HG03439 (cell line): ENCODE measurements around the gene NT5DC4.
"Not testable (repeated sequence)": the region's sequence is repeated elsewhere in the genome, so short reads cannot be mapped to it uniquely, and the experiment has no call there.

ENCODE experiments used
- ATAC-seq: cut with Tn5 transposase; IDR thresholded peaks from one replicate; pipeline ENCODE4 v1.9.1; 2021; ENCODE audit warnings: mild to moderate bottlenecking, moderate library complexity; ENCODE audit not compliant: unreplicated experiment

NT5DC4 gene

DNA sequence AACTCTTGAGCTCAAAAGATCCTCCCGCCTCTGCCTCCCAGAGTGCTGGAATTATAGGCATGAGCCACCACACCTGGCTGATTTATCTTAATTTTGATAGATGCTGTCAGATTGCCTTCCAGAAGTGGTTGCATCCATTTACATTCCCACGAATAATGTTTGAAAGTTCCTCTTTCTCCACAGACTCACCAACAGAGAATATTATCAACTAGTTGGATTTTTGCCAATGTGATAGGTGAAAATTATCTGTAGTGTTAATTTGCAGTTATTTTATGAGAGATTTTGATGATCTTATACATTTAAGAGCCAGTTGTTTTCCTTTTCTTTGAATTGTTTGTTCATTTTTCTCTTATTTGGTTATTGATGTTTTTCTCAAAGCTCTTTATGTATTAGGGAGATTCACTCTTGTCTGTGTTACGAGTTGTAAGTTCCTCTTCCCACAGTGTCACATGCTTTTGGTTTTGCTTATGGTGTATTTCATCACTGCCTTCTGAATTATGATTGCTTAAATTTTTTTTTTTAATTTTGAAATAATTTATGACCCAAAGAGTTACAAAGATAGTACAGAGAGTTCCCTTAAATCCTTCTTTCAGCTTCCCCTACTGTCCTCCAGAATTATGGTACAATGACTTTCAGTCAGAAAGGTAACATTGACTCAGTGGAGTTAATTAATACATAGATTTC is 20.7 kb upstream of the NT5DC4 start:
- ATAC-seq: no peak

- no peak for ATAC-seq
Measured at GRCh38 chr2:112701052-112701451, 19.8 kb upstream of the NT5DC4 start.

- no peak for ATAC-seq
Measured at GRCh38 chr2:112703684-112704083, 17.1 kb upstream of the NT5DC4 start.

GRCh38 chr2:112705575-112705974 is 15.2 kb upstream of the NT5DC4 start:
- ATAC-seq: no peak

DNA sequence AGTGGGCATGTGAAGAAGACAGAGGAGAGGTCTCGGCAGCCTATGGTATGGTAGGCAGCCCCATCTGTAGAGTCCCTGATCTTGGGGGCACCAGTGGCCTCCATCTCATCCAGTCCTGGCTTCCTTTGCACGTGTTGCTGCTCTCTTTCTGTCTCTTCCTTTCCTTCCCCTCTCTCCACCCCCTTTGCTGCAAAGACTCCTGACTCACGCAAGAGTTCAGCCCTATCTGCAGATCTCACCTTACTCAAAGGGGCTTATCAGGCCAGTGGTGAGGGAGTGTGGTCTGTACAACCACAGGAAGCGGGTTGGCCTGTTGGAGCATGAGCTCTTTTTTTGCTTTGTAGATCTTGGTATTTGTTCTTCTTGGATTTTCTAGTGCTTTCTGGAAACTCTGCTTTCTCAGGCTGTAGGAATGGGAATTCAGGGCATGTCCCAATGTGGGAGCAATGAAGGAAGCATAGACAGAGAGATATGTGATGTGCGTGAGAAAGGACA is 14.6 kb upstream of the NT5DC4 start:
- no peak for ATAC-seq

DNA sequence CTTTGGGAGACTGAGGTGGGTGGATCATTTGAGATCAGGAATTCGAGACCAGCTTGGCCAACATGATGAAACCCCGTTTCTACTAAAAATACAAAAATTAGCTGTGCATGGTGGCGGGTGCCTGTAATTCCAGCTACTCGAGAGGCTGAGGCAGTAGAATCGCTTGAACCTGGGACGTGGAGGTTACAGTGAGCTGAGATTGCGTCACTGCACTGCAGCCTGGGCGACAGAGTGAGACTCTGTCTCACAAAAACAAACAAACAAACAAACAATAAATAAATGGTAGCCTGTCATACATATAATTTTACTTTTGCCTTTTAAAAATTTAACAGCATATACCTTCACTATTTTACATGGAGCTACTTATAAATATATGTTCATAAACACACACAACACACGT is 13.9 kb upstream of the NT5DC4 start:
- ATAC-seq: not testable (repeated sequence)

DNA sequence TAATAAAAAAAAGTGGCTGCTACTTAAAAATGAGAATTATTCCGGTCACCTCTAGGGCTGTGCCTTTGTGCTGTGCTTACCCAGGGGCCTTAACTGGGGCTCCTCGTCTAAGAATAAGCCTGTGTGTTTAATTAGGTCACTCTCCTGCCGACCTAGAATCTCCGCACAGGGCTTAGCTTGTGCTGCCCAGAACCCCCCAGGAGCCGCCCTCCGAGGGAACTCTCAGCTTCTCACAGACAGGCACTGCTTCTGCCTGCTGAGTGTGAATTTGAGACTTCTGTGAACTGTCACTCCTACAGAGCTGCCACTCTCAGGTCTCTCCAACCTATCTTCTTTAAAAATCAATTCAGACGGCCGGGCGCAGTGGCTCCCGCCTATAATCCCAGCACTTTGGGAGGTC is 11.9 kb upstream of the NT5DC4 start:
- ATAC-seq: no peak

DNA sequence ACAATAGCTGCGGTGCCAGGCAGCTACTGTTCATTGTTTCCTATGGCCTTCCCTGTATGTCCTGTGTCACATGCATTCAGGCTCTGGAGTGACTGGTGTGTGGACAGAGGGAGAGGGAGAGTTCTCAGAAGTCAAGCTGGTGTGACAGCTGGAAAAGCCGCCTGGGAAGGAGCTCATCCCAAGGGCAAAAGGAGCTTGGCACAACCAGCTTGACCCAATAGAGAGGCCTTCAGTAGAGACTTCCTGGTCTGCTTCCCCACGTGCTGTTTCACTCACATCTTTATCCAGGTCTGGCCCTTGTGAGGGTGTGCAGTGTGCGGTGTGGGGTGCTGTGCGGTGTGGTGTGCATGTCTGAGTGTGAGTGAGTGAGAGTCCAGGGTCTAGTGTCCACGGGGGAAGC is 11.1 kb upstream of the NT5DC4 start:
- ATAC-seq: no peak

DNA sequence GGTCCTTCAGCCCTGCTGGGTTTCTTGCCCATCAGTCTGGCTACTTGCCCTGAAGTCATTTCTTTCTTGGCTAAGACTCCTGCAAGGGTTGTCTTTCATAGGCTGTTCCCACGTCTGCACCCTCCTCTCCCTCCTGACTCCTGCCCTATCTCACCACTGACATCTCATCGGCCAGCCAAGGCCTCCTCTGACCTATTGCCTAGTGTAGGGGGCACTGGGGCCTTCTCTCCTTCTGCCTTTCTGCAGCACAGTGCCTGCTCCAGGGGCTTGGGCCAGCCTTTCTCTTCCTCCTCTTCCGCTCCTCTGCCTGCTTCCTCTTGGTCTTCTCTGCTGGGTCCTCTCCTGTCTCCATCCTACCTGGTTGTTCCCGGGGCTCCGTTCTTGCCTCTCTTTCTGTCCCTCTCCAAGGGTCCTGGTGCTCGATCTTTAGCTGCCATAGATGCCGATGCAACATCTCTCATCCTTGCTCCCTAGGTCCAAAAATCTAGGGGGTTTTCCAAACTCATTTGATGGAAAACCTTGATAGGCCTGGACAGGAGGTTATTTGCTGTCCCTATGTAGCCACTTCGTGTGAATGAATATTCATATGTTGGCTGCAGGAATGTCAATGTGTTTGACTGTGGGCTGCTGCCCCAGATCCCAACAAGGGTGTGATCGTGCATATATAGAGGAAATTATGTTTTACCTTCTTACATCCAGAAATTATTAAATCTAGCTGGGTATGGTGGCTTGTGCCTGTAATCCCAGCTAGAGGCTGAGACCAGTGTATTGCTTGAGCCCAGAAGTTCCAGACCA is 9.7 kb upstream of the NT5DC4 start:
- ATAC-seq: no peak

DNA sequence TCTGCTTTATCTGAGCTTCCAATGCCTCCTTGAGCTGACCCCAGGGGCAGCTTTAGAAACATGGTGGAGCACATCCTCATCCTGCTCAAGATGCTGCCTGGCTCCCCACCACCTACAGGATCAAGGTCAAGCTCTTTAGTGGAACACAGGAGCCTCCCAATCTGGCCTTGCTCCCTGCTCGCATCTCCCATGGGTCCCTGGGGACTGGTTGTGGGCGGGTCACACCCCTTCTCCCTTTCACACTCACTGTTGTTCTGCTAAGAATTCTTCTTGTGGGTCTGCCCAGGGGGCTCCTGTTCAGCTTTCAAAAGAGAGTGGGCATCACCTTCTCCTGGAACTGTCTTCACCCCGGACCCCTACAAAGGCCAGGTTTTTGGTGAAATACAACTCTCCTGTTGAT is 8.4 kb upstream of the NT5DC4 start:
- ATAC-seq: no peak

DNA sequence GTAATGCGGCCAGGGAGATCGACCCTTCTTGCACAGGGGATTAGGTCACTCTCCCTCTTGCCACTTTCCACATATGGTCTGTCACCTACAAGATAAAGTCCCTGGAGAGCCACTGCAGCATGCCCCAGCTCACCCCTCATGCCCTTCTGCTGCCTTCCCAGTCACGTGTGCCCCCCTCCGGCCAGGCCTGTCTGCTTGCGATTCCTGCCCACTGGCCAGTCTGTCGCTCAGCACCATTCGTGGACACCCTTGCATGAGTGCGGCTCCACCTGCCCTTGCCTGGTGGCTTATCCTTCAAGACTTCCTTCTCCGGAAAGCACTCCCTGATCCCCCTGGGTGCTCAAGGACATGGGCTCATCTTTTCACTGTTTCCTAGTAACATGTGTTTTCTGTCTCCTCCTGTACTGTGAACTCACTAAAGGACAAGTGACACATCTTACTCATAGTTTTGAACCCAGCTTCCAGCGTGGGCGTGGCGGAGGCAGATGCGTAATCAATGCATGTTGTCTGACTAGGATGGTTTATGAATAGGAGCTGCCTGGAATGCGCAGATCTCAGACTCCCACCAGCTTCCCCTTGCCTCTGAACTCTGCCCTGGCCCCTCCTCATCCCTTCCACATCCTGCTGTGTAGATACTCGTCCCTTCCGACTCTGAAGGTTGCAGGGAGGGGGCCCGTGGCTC is 7.8 kb upstream of the NT5DC4 start:
- ATAC-seq: no peak

DNA sequence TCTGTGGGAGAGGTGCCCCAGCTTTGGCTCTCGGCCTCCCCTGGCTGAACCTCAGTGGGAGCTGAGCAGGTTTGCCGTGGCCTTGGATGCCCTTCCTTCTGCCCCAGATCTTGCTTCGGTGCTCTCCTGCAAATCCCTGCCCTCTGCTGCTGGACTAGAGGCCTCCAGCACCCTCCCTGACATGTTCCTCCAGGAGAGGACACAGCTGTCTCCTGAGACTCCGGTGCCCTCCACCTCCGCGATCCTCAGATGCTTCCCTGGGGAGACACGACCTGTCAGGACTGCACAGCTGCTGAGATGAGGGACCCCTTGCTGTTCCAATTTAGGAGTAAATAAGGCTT is 7.3 kb upstream of the NT5DC4 start:
- no peak for ATAC-seq

DNA sequence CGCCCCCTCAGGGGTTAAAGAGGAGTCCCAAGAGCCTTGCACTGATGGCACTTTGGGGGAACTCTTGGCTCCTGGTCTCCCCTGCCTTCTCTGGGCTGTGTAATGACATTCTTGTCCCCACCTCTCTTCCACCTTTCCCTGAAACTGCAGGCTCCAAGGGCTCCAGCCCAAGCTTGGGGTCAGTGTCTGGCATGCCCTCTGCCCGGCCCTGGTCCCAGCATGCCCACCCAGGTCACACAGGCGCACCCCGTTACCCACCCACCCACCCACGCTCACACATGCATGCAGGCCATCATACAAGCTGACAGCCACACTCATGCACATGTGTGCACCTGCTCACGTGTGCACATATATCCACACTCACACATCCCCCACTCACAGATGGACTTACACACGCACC is 6.9 kb upstream of the NT5DC4 start:
- no peak for ATAC-seq

DNA sequence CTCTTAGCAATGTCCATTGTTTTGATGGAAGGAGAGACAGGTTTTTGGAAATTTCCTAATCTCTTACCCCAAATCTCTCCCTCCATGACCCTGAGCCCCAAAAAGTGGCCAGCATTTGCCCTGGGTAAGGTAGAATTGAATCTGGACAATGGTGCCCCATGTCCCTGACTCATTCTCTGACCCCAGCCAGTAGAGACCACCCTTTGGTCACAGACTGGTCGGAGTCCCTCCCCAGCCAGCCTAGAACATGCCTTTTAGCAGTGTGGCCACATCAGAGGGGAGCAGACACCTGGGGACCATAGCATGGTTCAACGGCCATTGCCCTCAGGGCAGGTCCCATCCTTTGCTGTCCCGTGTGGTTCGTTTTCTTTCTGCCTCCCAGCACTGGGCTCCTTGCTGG is 6.5 kb upstream of the NT5DC4 start:
- ATAC-seq: no peak

DNA sequence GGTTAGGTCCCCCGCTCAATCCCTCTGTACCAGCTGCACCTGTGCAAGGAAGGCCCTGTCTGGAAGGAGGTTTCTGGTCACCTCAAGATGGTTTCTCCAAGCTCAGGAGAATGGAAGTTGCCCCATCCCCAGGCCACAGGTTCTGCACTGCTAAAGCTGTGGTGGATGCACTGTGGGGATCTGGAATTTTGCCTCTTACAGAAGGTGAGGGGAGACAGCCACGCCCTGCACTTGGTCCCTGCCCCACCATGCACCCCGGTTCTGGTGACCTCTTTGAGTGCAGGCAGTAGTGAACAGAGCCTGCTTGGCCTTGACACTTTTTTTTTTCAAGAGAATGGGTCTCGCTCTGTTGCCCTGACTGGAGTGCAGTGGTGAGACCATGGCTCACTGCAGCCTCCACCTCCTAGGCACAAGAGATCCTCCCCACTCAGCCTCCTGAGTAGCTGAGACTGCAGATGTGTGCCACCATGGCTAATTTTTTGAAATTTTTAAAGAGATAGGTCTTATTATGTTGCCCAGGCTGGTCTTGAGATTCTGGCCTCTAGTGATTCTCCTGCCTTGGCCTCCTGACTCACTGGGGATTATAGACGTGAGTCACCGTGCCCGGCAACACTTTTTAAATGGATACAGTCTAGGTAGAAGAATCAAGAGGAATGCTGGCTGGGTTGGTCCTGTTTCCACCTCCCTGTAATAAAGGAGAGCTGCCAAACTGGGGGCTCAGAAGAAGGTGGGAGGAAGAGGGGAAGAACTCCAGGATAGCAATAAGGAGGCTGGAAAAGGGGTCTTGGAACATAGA is 5.8 kb upstream of the NT5DC4 start:
- no peak for ATAC-seq

DNA sequence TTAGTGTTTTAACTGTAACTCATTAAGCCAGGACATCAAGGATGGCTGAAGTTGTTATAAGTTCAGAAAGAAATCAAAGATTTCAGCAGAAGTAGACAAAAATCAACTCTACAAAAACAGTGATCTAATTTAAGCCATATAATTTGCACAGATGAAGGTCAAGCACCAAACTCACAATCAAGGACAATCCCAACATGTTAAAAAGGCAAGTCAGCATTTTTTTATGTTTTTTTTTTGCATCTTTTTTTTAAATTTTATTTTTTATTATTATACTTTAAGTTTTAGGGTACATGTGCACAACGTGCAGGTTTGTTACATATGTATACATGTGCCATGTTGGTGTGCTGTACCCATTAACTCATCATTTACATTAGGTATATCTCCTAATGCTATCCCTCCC is 4.7 kb upstream of the NT5DC4 start:
- ATAC-seq: not testable (repeated sequence)

- ATAC-seq: not testable (repeated sequence)
Measured at GRCh38 chr2:112716826-112717352, 3.9 kb upstream of the NT5DC4 start.

GRCh38 chr2:112718863-112719370 is 1.9 kb upstream of the NT5DC4 start:
- no peak for ATAC-seq

GRCh38 chr2:112721819-112722522 is 1.2 kb downstream of the NT5DC4 start:
- no peak for ATAC-seq
